Mesenteric fat pad (tissue), 1 donor: ENCODE results near the gene RNF220. TPM values are rescaled to one million over a fixed set of nuclear protein-coding genes. Genes with fewer than 3 reads are reported as not detected.
"Not testable (repeated sequence)": the region's sequence is repeated elsewhere in the genome, so short reads cannot be mapped to it uniquely, and the experiment has no call there.

Experiments used
- DNase-seq: peaks from one replicate; pipeline ENCODE4 v3.0.0-alpha.2; 2020; ENCODE audit warnings: low spot score
- total RNA-seq: library from RNA; stranded (reverse); fragmentation: NEBNext Ultra II Directional; extraction: Animal tissue kit (Norgen Biotek cat#: 25700); gene quantifications from one replicate; pipeline ENCODE4 v1.2.1, GENCODE V29; 2021
- donor health status: DM: yes; HTN: yes; CAD: no.

RNF220 gene
- total RNA-seq, 1 donor from 2014 or later: 60.1 TPM

DNA sequence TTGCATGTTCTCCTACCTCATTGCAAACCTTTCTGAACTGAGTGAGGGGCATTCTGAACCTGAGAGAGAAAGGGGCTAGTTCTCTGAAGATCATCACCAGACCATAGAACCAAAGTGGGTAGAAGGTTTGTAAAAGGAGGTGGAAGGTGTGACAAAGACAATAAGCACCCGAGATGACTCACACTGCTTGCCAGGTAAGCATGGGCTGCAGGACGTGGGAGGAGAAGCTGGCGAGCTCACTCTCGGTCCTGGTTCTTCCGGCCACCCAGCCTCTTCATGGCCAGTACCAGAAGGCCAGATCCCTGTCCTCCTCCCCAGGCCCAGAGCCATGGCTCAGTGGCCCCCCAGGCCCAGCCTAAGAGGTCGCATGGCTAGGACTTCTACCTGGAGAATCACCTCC, 140.9 kb downstream of the RNF220 start:
- no peak for DNase-seq

DNA sequence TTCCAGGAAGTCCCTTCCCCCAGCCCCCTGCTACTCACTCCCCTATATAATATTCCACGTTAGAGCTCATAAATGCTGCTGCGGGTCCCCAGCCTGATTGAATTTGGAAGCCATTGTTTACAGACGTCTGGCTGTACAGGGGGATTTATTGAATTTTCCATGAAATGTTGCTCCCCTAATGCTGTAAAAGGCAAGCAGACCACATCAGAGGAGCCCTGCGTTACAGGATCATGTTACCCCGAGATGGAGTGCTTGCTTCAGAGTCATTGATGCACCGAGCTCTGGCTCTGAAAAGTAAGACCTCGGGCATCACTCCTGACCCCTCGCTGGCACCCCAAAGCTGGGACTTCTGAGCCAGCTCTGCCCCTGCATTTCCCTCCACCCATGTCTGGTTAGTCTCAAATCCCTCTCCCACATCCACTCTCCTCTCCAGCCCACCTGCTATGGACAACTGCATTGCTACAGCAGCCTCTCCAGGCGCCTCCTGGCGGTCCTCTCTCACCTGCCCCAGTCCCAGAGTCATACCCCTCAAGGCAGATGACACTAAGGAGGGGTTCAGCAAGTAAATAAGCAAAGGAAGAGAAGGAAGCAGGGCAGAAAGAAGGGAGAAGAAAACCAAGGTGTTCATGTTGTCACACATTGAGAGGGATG, 141.5 kb downstream of the RNF220 start:
- no peak for DNase-seq

DNA sequence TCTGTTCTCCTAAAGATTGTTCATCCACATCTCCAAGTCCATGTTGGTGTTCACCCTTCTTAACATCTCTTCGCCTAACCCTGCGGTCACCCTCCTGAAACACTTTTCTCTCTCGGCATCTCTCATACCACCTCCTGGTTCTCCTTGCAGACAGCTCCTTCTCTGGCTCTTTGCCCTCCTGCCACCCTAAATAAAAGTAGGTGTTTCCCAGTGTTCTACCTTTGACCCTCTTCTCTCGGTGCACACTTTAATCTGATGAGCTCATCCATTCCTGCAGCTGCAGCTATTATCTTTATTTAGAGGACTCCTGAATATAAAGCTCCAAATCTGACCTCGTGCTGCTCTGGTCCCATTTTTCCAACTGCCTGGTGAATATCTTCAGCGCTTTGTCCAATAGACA, 142.3 kb downstream of the RNF220 start:
- no peak for DNase-seq

DNA sequence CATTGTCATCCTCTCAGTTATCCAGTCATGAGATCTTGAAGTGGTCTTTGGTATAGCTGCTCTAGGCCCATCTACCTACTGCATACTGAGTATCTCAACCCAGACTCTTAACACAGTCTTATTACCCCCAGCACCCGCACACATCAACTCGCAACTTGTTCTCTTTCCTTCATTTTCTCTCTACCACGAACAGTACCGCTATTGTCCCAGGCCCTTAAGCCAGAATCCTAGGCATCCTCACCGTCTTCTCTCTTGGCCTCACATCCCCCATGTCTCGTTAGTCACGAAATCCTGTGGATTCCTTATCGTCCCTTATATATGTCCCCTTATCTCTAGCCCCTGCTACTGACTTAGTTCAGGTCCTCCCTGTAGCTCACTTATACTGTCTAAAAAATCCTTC, 142.8 kb downstream of the RNF220 start:
- no peak for DNase-seq

DNA sequence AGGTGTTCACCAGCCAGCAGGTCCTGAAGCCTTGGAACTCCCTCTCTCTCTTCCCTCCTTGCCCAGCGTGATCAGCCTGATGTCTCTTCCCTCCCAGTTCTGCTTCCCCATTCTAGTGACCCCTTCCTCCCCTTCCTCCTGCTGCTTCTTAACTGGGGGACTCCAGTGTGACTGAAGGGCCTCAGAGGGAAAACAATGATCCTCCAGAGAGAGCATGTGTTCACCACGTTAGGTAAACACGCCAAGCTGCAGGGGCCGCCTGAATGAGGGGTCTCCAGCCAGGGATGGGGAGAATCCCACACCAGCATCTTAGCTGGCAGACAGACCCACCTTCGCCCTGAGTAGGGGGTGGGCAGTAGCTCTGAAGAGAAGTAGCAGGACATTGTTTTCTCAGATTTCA, 144.5 kb downstream of the RNF220 start:
- no peak for DNase-seq

DNA sequence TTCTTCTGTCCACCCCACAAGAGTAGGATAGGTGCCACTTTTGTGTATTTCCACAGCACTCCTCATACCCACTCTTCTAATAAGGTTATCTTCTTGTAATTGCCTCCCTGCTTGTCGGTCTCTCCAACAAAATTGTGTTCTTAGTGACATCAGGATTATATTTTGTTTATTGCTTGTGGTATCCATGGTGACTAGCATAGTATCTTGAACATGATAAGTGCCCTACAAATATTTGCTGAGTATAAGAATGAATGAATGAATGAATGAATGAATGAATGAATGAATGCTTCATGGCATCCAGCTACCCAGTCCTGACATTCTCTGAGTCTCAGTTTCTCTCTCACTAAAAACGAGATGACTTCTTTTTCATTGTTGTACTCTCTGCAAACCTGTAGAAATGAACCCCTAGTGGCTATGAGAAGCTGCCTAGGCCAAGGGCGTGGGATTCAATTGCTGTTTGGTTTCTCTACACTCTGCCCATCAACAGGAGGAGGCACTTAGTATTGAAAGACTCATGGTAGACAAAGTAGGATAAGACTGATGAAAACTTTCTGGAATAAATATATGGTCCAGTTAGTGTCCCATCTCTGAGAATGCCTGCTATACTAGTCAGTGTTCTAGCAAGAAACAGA, 148.2 kb downstream of the RNF220 start:
- DNase-seq: no peak

DNA sequence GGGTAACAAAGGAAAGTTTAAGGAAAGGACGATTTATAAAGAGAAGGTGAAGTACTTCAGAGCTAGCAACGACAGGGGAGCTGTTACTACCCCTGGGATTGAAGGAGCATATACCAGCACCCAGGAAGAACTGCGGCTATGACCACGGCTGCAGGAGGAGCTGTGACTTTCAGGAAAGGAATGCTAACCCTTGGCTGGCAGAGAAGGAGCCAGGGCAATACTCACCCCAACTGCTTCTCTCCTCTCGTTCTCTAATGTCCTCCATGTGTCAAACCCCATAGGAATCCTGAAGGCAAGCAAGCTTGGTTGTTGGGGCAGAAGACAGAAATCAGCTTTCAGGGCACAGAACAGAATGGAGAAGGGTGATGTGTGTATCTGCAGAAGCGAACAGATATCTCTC, 148.7 kb downstream of the RNF220 start:
- DNase-seq: no peak

DNA sequence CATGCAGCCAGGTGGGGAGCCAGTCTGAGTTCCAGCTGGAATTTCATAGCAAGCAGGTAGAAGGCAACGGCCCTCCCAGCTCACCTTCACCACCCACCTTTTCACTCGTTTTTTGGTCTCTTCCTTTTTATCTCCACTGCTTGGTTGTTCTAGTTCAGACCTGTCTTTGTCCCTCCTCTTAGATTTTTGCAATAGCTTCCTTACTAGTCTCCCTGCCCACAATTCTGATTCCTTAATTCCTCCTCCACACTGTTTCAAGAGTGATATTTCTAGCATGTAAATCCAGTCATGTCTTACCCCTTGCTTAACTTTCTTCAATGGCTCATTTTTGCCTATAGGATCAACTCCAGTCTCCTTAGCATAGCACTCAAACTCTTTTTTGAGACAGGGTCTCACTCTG, 149.7 kb downstream of the RNF220 start:
- DNase-seq: no peak

DNA sequence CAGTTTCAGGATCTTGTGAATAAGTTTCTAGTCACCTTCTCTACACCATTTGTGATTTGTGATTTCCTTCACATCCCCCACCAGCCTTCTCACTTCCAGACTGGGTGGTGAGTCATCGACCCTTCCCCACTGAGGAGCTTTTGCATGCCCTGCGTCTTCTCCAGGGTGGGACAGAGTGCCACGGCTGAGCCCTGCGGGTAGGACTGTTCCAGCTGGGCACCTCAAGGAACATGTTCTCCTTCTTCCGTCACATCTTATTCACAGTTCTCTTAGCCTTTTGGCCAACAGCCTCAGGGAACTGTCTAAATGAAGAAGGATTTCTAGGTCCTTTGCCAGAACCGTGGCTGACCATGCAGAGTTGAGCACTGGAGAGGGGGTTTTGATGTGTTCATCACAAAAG, 152.7 kb downstream of the RNF220 start:
- DNase-seq: no peak

DNA sequence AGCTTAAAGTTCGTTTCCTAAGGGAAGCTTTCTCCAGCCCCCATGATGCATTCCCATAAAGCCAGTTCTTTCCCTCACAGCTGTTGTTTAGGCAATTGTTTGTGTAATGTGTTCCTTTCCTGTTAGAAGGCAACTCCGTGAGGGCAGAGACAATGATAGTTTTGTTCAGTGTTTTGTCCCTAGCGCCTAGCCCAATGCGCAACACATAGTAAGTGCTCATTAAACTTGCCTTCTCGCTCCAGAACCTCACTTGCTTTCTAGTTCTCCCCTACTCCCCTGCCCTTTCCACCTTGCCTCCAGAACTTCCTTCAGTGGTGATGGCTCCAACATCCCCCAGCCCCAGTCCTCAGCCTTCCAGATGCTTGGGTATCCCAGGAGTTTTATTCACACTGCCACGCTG, 153.8 kb downstream of the RNF220 start:
- DNase-seq: no peak

DNA sequence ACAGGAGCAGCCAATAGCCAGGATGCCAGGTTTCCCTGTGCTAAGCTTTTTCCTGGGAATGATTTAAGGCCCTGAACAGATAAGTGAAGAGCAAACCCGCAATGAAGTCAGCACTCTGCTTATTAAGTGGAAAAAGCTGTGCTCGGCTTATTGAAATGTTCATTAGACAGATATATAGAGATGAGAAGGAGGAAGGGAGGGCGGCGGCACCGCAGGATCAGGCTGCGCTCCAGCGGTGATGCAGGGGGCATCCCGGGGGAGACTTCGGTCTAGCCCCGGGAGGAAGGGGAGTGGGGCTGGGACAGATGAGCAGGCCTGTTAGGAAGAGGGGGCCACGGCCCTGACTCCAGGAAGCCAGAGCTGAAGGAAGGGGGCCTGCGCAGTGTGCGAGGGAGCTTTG, 154.3 kb downstream of the RNF220 start:
- no peak for DNase-seq

DNA sequence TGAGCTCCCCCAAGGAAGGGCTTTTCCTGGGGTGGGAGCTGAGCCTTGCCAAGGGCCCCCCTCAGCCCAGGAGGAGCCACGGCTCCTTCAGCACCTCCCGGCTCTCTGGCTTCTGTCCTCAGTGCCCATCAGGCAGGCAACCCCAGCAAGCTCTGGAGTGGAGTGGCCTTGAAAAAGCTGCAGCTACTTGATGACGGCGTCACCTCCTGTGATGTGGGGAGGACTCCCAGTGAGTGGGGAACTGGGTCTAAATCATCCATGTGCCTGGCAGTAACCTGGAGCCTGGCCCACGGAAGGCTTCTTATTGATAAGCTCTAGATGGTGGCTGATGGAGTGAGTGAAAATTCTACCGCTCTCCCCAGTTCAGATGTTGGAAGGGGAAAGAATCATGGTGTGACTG, 154.9 kb downstream of the RNF220 start:
- no peak for DNase-seq

DNA sequence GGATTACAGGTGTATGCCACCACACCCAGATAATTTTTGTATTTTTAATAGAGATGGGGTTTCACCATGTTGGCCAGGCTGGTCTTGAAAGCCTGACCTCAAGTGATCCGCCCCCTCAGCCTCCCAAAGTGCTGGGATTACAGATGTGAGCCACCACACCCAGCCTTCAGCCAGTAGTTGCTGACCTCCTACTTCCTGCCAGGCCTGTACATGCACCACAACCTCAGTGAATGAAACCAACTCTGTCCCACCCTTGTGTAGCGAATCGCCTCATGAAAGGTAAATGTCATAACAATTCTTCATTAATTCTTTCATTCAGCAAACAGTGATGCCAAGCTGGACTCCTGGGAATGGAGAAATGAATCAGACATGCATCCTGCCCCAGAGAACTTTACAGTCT, 155.6 kb downstream of the RNF220 start:
- DNase-seq: not testable (repeated sequence)

DNA sequence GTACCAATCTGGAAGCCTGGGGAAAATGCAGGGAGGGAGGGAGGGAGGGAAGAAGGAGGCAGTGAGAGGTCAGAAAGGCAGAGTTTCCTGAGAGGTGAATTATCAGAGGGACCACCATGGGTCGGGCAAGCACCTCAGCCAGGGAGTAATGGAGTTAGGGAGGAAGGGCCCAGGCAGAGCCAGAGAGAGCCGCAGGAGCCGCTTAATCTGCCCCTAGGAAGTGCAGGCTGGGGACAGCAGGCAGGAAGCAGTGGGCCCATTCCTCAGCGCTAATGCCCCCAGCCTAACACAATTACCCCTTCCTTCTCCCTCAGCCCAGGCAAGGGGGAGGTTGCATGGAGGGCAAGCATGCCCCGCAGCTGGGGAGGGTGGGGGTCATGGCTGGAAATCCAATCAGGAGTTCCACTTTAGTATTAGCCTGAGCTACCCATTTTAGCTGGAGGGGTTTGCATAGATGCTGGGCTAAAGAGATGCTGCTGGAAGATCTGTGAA, 160.2 kb downstream of the RNF220 start:
- no peak for DNase-seq

DNA sequence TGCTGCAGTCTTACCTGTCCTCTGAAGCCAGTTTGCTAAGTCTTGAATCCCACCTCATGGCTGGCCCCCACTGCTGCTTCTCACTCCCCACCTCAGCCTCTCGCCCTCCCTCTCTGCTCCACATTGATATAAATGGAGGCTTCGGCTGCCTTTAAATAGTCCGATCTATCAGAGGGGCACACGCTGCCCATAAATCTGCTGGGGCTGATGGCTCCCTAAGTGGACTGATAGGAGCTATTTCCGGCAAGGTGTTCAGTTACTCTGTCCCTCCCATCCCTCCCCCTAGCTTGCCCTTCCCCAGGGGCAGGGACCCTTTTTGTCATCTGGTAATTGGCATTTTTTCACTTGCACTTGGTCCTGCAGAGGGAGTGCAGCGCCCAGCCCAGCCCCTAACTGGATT, 160.8 kb downstream of the RNF220 start:
- no peak for DNase-seq

DNA sequence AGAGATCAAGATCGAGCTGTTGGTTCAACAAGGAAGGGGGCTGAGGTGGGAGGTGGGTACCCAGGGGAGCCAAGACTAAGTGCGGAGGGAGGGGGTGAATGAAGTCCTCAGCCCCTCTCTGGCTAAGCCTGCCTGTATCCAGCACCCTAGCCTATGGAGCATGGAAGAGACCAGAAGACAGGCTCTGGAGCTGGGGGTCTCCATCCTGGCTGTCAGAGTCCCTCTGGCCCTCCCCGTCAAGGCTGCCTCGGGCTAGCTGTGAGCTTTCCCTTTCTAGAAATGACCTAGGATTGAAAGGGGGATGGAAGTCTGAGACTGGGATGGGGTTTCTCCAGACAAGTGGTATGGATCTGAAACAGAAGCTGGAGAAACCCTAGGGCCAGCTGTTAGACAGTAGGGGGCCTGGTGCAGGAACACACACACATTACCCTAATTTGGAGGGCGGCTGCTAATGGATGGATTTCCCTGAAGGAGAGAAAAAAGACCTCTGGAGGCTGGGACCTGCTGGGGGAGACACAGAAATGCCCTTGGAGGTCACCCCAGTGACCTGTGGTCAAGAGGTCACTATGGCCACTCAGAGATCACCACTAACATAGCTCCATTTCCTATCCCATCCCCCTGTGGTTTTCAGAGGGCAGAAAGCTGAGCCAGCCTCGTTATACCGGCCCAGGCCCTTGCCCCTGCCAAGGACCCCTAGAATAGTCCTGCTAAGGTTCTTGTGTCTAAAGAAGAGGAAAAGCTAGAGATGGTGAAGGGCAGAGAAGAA, 161.4 kb downstream of the RNF220 start:
- no peak for DNase-seq

DNA sequence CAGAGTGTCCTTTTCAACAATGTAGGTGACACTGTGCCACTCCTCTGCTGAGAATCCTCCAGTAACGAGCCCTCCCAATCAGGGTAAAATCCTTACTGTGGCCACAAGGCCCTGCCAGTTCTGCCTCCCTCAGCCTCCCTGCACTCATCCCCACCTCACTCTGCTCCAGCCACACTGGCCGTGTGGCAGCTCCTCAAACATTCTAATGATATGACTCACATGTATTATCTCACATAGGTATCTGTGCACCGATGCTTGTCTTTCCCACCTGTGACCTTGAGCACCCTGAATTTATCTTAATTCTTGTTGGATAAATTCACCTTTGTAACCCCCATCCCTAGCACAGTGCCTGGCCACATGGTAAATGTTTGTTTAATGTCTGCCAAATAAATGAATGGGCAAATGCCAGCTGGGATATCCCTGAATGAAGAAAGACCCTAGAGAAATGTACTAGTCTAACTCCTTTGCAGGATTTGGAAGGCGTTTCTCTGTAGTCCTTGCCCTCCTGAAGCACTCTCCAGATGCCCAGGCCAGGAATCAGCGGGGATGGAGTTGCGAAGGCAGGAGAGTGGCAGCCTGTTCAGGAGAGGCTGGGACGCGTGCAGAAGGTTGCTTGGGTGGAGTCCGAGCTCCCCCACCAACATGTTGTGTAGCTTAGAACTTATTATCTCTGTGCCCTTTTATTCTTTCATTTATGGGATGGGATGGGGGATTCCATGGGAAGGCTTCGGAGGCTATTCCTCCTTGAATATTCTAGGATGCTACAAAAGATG, 163.3 kb downstream of the RNF220 start:
- no peak for DNase-seq

DNA sequence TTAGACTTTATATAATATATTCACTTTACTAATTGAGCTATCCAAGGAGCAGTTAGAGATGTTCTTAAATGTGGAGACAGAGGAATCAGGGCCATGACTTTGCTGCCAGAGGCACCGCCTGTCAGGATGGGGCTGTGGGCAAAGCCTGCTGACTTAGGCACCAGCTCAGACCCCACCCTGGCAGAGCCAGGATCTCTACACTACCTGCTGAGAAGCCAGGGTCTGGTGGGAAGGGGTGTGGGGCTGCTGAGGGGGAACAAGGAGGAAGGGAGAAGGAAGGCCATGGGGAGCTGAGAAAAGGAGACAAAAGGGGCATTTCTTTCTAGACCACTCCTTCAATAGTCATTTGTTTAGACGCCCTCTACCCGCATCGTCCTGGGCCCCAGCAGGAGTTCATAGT, 164.4 kb downstream of the RNF220 start:
- no peak for DNase-seq

DNA sequence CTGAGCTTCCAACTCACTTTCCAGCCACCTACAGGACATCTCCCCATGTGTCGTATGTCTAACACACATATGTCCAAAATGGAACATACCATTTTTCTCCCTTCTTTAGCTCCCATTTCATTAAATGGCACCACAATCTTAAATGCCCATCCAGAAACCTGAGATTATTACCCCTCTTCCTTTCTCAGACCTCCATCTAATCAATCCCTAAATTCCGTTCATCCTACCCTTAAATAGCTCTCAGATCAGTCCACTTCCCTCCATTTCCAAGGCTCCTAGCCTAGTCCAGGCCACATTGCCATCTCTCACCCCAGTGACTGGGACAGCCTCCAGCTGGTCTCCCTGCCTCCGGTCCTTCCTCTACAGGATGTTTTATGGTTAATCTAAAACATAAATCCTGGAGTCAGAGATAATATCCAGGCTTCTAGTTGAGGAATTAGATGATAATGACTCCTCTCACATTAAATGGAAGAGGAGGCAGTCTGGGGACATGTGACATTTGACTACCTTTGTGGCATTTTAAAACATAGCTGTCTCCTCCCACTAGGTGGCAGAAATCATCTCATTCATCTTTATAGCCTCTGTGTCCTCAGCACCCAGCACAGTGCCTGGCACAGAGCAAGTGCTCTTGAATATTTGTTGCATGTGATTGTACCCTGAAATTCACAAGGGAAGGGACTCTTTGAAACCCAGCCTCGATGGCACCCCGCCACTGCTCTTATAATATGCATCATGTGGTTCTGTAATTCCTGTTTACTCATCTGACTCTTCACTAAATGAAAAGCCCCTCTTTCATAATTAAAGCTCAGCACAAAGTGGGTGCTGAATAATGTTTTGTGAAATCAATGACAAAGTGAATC, 166.9 kb downstream of the RNF220 start:
- DNase-seq: no peak

DNA sequence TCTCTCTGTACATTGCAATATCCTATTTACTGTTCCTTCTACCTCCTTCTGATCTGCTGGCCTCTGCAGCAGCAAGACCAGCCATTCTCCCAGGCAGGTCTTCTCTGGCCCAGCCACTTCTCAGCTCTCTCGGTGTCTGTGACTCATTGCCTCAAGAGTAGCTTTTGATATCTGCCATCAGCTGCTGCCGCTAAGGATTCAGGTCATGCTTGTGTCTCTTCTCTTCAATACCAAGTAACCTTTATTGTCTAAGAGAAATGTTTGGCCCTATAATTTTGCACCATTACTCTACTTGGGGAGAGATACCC, 167.5 kb downstream of the RNF220 start:
- DNase-seq: no peak

DNA sequence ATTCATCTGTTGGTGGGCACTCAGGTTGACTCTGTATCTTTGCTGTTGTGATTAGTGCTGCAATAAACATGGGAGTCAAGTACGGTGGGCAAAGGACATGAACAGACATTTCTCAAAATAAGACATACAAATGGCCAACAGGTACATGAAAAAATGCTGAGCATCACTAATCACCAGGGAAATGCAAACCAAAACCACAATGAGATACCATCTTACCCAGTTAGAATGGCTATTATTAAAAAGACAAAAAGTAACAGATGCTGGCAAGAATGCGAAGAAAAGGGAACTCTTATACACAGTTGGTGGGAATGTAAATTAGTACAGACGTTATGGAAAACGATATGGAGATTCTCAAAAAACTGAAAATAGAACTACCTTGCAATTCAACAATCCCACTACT, 170.3 kb downstream of the RNF220 start:
- DNase-seq: no peak
